GM23248 (cell line): ENCODE measurements around the gene PGRMC1. TPM values are rescaled to one million over a fixed set of nuclear protein-coding genes. Genes with fewer than 3 reads are reported as not detected.

ENCODE experiments used
- DNase-seq: peaks from one replicate; pipeline ENCODE4 v3.0.0-alpha.2; 2015
- H2AFZ ChIP-seq: fragments of 200-600 bp; sonication (generic); 2 replicates; pipeline ENCODE4 v1.6.1; 2016; ENCODE audit warnings: antibody characterized with exemption
- H3F3A ChIP-seq: fragments of 200-600 bp; sonication (generic); 2 replicates; pipeline ENCODE4 v1.6.1; 2016; ENCODE audit warnings: mild to moderate bottlenecking, antibody characterized with exemption, mixed run types; ENCODE audit not compliant: insufficient read depth
- H3K27ac ChIP-seq: fragments of 200-600 bp; sonication (generic); 2 replicates; pipeline ENCODE4 v1.5.1; 2016; ENCODE audit warnings: mild to moderate bottlenecking
- H3K27me3 ChIP-seq: fragments of 200-600 bp; sonication (generic); replicated peaks from 2 replicates; pipeline ENCODE4 v1.6.1; 2016; ENCODE audit warnings: mild to moderate bottlenecking; ENCODE audit not compliant: insufficient read depth
- H3K36me3 ChIP-seq: fragments of 200-600 bp; sonication (generic); 2 replicates; pipeline ENCODE4 v1.6.1; 2016; ENCODE audit warnings: low read depth, mild to moderate bottlenecking
- H3K4me1 ChIP-seq: fragments of 200-600 bp; sonication (generic); 2 replicates; pipeline ENCODE4 v1.6.1; 2016; ENCODE audit warnings: mild to moderate bottlenecking; ENCODE audit not compliant: insufficient read depth
- H3K4me2 ChIP-seq: fragments of 200-600 bp; sonication (generic); one replicate; pipeline ENCODE4 v1.6.1; 2016; ENCODE audit warnings: mild to moderate bottlenecking; ENCODE audit not compliant: unreplicated experiment
- H3K4me3 ChIP-seq: fragments of 200-600 bp; sonication (generic); 2 replicates; pipeline ENCODE4 v1.5.1; 2016; ENCODE audit warnings: mild to moderate bottlenecking
- H3K79me2 ChIP-seq: fragments of 200-600 bp; sonication (generic); 2 replicates; pipeline ENCODE4 v1.6.1; 2016; ENCODE audit warnings: mild to moderate bottlenecking; ENCODE audit not compliant: insufficient read depth
- H3K9ac ChIP-seq: fragments of 200-600 bp; sonication (generic); 2 replicates; pipeline ENCODE4 v1.6.1; 2016; ENCODE audit warnings: mild to moderate bottlenecking
- H3K9me2 ChIP-seq: fragments of 200-600 bp; sonication (generic); 2 replicates; pipeline ENCODE4 v1.6.1; 2016; ENCODE audit warnings: mixed run types, mild to moderate bottlenecking, moderate library complexity; ENCODE audit not compliant: insufficient read depth
- H3K9me3 ChIP-seq: fragments of 200-600 bp; sonication (generic); one replicate; pipeline ENCODE4 v1.6.1; 2017; ENCODE audit warnings: low read depth
- H4K20me1 ChIP-seq: fragments of 200-600 bp; sonication (generic); 2 replicates; pipeline ENCODE4 v1.6.0; 2016; ENCODE audit not compliant: insufficient read depth
- EZH2 ChIP-seq: fragments of 200-600 bp; sonication (generic); IDR thresholded peaks from 2 replicates; pipeline ENCODE4 v1.6.1; 2018; ENCODE audit warnings: antibody characterized with exemption, mild to moderate bottlenecking; ENCODE audit not compliant: insufficient read depth, poor library complexity, severe bottlenecking
- EZH2phosphoT487 ChIP-seq: fragments of 200-600 bp; sonication (generic); IDR thresholded peaks from 2 replicates; pipeline ENCODE4 v1.6.1; 2018; ENCODE audit warnings: antibody characterized with exemption, moderate library complexity, mild to moderate bottlenecking, low read depth; ENCODE audit not compliant: insufficient read depth
- WGBS, 2 experiments: methylation state at CpG; one replicate each; pipeline ENCODE4 v1.1.6; 2015 to 2017; ENCODE audit warnings: low lambda C conversion rate in 2 of 2, low coverage in 1 of 2; ENCODE audit errors: missing lambda C conversion rate in 2 of 2; 5-methylcytosine and 5-hydroxymethylcytosine counted together
- in situ Hi-C: fragments of 300-500 bp; cut with MboI; formaldehyde crosslinking; loops from 2 replicates; pipeline ENCODE4 v1.15.0; 2020
- polyA plus RNA-seq: library from polyadenylated mRNA; unstranded; fragments of >200 nt; fragmentation: Nextera tagmentation; extraction: Ambion mirVana; gene quantifications from 2 replicates; pipeline ENCODE4 v1.2.1, GENCODE V29; 2016
- total RNA-seq: library from RNA; depleted of rRNA; stranded (reverse); fragments of >200 nt; shearing (Covaris generic); gene quantifications from 2 replicates; pipeline ENCODE4 v1.2.3, GENCODE V29; 2014

Gene PGRMC1
- total and polyA plus RNA-seq, 2 experiments from 2014 or later: 176 to 245 TPM

DNA sequence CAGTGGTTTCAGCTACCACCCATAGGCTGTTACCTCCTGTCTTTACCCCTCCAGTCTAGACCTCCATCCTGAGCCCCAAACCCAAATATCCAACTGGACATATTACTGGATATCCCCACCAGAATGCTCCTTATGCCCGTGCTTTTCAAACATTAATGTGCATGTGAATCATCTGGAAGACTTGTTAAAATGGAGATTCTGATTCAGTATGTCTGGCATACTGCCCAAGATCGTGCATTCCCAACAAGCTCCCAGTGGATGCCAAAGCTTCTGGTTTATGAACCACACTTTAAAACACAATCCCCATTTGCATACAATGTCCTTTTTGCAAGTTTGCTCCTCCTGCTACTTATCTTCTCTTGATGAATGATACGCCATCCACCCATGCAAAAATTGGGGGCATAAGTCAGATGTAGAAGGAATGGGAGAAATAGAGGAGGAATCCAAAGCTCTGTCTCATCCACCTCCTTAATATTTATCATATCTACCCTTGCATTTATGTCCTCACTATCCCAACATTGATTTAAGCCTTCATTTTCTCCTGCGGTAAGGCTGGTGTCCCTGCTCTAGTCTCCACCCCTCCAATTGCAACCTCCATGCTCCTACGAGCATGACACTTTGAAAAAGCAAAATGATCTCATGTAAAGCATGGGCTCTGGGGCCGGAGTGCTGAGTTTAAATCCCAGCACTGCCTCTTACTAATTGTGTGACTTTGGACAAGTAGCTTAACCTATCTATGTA lies 7.4 kb upstream of the PGRMC1 start:
- peak overlapping the region; percentile 68 for H3K4me2 ChIP-seq
- peak overlapping the region; percentile 72 for H3K27ac ChIP-seq
- peak overlapping the region; percentile 50 for H3K4me3 ChIP-seq

DNA sequence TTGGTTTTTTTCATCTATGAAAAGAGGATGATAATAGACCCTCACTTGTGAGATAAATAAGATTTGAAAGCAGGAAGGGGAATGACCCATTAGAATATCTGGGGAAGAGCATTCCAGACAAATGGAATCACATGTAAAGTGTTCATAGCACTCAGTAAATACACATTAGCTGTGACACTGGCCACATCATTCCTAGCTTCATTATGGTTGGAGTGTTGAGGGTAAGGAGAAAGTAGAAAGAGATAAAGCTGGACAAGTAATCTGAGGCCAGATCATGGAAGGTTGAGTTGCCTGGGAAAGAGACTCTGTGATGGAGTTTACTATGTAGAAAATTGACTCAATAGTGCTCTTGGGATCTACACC lies 6.9 kb upstream of the PGRMC1 start:
- peak; percentile 36 for DNase-seq
- in situ Hi-C loops: no loop called here
- no peaks in the 10 kb centered on the region for H3K79me2 ChIP-seq
- H3K4me2 ChIP-seq: peak overlapping the region; percentile 68
- no peak overlapping the region for H3K9ac ChIP-seq
- H4K20me1 ChIP-seq: no peaks in the 10 kb centered on the region
- peaks cover 27% of the 10 kb centered on the region for H3F3A ChIP-seq
- peak overlapping the region; percentile 72 for H3K27ac ChIP-seq
- peaks cover 31% of the 10 kb centered on the region for H3K4me1 ChIP-seq
- TF ChIP-seq EZH2: no peak
- TF ChIP-seq EZH2phosphoT487: no peak
- no peak overlapping the region for H2AFZ ChIP-seq
- no peaks in the 10 kb centered on the region for H3K9me2 ChIP-seq
- H3K27me3 ChIP-seq: no peaks in the 10 kb centered on the region
- 0 out of 2 replicates have a peak overlapping the region, but pooled peaks have one; percentile 50 for H3K4me3 ChIP-seq
- H3K36me3 ChIP-seq: no peaks in the 10 kb centered on the region
- H3K9me3 ChIP-seq: no peaks in the 10 kb centered on the region

More for the DNA sequence above, 7.4 kb upstream of the PGRMC1 start:
- WGBS, 2 experiments: 17 to 20% methylated on average over 6 of the region's 6 CpGs
- Histone ChIP-seq H3K4me1 (peaks cover 31% of the 10 kb centered on the region), H3K27me3 (no peaks in the 10 kb centered on the region), H2AFZ (0 out of 2 replicates have a peak overlapping the region, but pooled peaks have one; percentile 58), H3F3A (peaks cover 27% of the 10 kb centered on the region), H3K9me2 (no peaks in the 10 kb centered on the region), H3K79me2 (no peaks in the 10 kb centered on the region), H3K36me3 (no peaks in the 10 kb centered on the region), H4K20me1 (no peaks in the 10 kb centered on the region), H3K9me3 (no peaks in the 10 kb centered on the region), H3K9ac (no peak overlapping the region)
- DNase-seq: peak; percentile 90
- in situ Hi-C loops: no loop called here
- no peak for TF ChIP-seq EZH2phosphoT487
- no peak for TF ChIP-seq EZH2

DNA sequence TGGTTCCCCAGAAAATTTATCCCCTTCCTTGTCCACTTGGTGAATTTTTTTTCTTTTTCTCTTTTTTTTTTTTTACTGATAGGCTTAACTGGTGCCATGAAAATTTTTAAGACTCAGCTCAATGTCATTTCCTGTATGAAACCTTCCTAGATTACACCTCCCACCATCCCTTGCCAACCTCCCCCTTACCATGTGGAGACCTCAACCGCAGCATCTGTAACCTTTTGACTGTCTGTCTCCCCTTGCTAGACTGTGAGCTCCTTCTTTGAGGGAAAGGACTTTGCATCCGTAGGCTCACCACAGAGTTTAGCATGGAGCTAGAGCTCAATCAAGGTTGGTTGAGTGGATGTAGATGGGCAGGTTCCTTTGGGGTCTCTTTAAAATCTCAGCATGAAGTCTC lies 5.2 kb upstream of the PGRMC1 start:
- peaks cover 27% of the 10 kb centered on the region for H3F3A ChIP-seq
- no peak overlapping the region for H3K4me2 ChIP-seq
- no peak overlapping the region for H3K9ac ChIP-seq
- H3K79me2 ChIP-seq: no peaks in the 10 kb centered on the region
- peaks cover 37% of the 10 kb centered on the region for H3K4me1 ChIP-seq
- no peak for DNase-seq
- H3K27me3 ChIP-seq: no peaks in the 10 kb centered on the region
- H2AFZ ChIP-seq: no peak overlapping the region
- no peaks in the 10 kb centered on the region for H3K9me2 ChIP-seq
- H3K9me3 ChIP-seq: no peaks in the 10 kb centered on the region
- no peak overlapping the region for H3K4me3 ChIP-seq
- in situ Hi-C loops: no loop called here
- H4K20me1 ChIP-seq: no peaks in the 10 kb centered on the region
- 38 to 49% methylated on average over 2 of the region's 2 CpGs for WGBS, 2 experiments
- TF ChIP-seq EZH2: no peak
- no peak overlapping the region for H3K27ac ChIP-seq
- H3K36me3 ChIP-seq: no peaks in the 10 kb centered on the region

DNA sequence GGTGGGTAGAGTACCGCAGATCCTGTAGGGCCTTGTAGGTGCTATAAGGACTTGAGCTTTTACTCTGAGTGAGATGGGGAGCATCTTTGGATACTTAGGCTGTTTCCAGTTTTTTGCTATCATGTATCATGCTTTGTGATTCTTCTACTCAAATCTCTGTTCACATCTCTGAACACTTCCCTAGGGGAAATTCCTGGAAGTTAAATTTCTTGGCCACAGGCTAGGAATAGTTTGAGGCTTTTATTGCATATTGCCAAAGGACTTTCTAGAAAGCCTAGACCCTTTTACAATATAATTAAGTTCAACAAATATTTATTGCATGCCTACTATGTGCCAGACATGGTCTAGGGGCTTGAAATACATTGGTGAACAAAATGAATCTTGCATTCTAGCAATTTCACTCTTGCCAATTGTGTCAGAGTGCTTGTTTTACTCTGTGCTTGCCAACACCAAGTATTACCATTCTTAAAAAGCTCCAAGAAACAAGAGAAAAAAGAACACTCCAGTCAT lies 4.1 kb upstream of the PGRMC1 start:
- no peaks in the 10 kb centered on the region for H3K9me3 ChIP-seq
- WGBS, 2 experiments: 100% methylated on average over 1 of the region's 1 CpG
- H3K9me2 ChIP-seq: no peaks in the 10 kb centered on the region
- no peak for TF ChIP-seq EZH2
- no peak for TF ChIP-seq EZH2phosphoT487
- H3K27ac ChIP-seq: no peak overlapping the region
- H3K4me3 ChIP-seq: no peak overlapping the region
- H3F3A ChIP-seq: peaks cover 27% of the 10 kb centered on the region
- H3K4me1 ChIP-seq: peaks cover 37% of the 10 kb centered on the region
- H2AFZ ChIP-seq: no peak overlapping the region
- no peak for DNase-seq
- no peaks in the 10 kb centered on the region for H4K20me1 ChIP-seq
- H3K79me2 ChIP-seq: peaks cover 8% of the 10 kb centered on the region
- no peaks in the 10 kb centered on the region for H3K27me3 ChIP-seq
- in situ Hi-C loops: no loop called here
- H3K9ac ChIP-seq: no peak overlapping the region
- H3K36me3 ChIP-seq: no peaks in the 10 kb centered on the region
- H3K4me2 ChIP-seq: no peak overlapping the region
